KMS-11 (cell line): ENCODE results near the gene BMPR1A.
A peak's percentile ranks its signal among the peaks of the same experiment; 100 is the strongest.

Source experiments
- H2AFZ ChIP-seq: fragments of 200-600 bp; sonication (generic); 2 replicates; pipeline ENCODE4 v1.6.1; 2016; ENCODE audit warnings: antibody characterized with exemption, mixed run types, low read depth
- H3K27ac ChIP-seq: fragments of 200-600 bp; sonication (generic); 2 replicates; pipeline ENCODE4 v1.6.1; 2016; ENCODE audit warnings: mild to moderate bottlenecking, mixed run types
- H3K27me3 ChIP-seq: fragments of 200-600 bp; sonication (generic); 2 replicates; pipeline ENCODE4 v1.6.1; 2017; ENCODE audit warnings: mild to moderate bottlenecking, low read depth, mixed run types, moderate library complexity; ENCODE audit not compliant: insufficient read depth
- H3K36me3 ChIP-seq: fragments of 200-600 bp; sonication (generic); 2 replicates; pipeline ENCODE4 v1.6.1; 2017; ENCODE audit warnings: mild to moderate bottlenecking, mixed run types; ENCODE audit not compliant: insufficient read depth
- H3K4me1 ChIP-seq: fragments of 200-600 bp; sonication (generic); 2 replicates; pipeline ENCODE4 v1.6.1; 2016; ENCODE audit warnings: mild to moderate bottlenecking, low read depth, mixed run types; ENCODE audit not compliant: poor library complexity, severe bottlenecking
- H3K4me2 ChIP-seq: fragments of 200-600 bp; sonication (generic); 2 replicates; pipeline ENCODE4 v1.7.0; 2016; ENCODE audit warnings: mild to moderate bottlenecking, mixed run types
- H3K4me3 ChIP-seq: fragments of 200-600 bp; sonication (generic); IDR thresholded peaks from 2 replicates; pipeline ENCODE4 v1.6.1; 2017; ENCODE audit warnings: low read depth, low read length, mixed read lengths; ENCODE audit not compliant: insufficient read depth
- H3K79me2 ChIP-seq: fragments of 200-600 bp; sonication (generic); 2 replicates; pipeline ENCODE4 v1.6.1; 2016; ENCODE audit warnings: low read depth, mixed run types; ENCODE audit not compliant: insufficient read depth
- H3K9ac ChIP-seq: fragments of 200-600 bp; sonication (generic); 2 replicates; pipeline ENCODE4 v1.6.1; 2016; ENCODE audit warnings: mild to moderate bottlenecking, mixed run types
- H4K20me1 ChIP-seq: fragments of 200-600 bp; sonication (generic); 2 replicates; pipeline ENCODE4 v1.6.1; 2016; ENCODE audit warnings: mild to moderate bottlenecking, mixed run types; ENCODE audit not compliant: insufficient read depth
- CTCF ChIP-seq: fragments of 200-600 bp; sonication (generic); conservative IDR thresholded peaks from 2 replicates; pipeline ENCODE4 v1.6.1; 2017; ENCODE audit warnings: low read depth, mild to moderate bottlenecking, antibody characterized with exemption, low read length, moderate library complexity, mixed read lengths

Gene BMPR1A

GRCh38 chr10:86712317-86712707 is 44.1 kb upstream of the BMPR1A start:
- H3K79me2 ChIP-seq, result no peaks in the 10 kb centered on the region
- H3K4me3 ChIP-seq, result no peak overlapping the region
- no peaks in the 10 kb centered on the region for H4K20me1 ChIP-seq
- no peak for TF ChIP-seq CTCF
- peak overlapping the region; percentile 71; the same call in 1 of the 2 replicates for H3K9ac ChIP-seq
- H3K4me2 ChIP-seq, result peak overlapping the region; percentile 79
- H3K27me3 ChIP-seq, result no peaks in the 10 kb centered on the region
- peak overlapping the region; percentile 100 for H2AFZ ChIP-seq
- peak overlapping the region; percentile 53 for H3K27ac ChIP-seq
- H3K36me3 ChIP-seq, result no peaks in the 10 kb centered on the region
- peaks cover 14% of the 10 kb centered on the region for H3K4me1 ChIP-seq

GRCh38 chr10:86715156-86715795 is 41.1 kb upstream of the BMPR1A start:
- no peaks in the 10 kb centered on the region for H3K79me2 ChIP-seq
- H3K4me2 ChIP-seq, result no peak overlapping the region
- H4K20me1 ChIP-seq, result no peaks in the 10 kb centered on the region
- no peak for TF ChIP-seq CTCF
- no peaks in the 10 kb centered on the region for H3K36me3 ChIP-seq
- no peaks in the 10 kb centered on the region for H3K27me3 ChIP-seq
- H3K9ac ChIP-seq, result no peak overlapping the region
- peaks cover 14% of the 10 kb centered on the region for H3K4me1 ChIP-seq
- no peak overlapping the region for H3K4me3 ChIP-seq
- no peak overlapping the region for H2AFZ ChIP-seq
- no peak overlapping the region for H3K27ac ChIP-seq

GRCh38 chr10:86715836-86716235 is 40.6 kb upstream of the BMPR1A start:
- Histone ChIP-seq H4K20me1 (no peaks in the 10 kb centered on the region), H2AFZ (no peak overlapping the region), H3K79me2 (no peaks in the 10 kb centered on the region), H3K4me3 (no peak overlapping the region), H3K9ac (no peak overlapping the region), H3K4me2 (no peak overlapping the region), H3K27me3 (no peaks in the 10 kb centered on the region), H3K27ac (no peak overlapping the region), H3K4me1 (peaks cover 10% of the 10 kb centered on the region), H3K36me3 (no peaks in the 10 kb centered on the region)
- TF ChIP-seq CTCF, result no peak

DNA sequence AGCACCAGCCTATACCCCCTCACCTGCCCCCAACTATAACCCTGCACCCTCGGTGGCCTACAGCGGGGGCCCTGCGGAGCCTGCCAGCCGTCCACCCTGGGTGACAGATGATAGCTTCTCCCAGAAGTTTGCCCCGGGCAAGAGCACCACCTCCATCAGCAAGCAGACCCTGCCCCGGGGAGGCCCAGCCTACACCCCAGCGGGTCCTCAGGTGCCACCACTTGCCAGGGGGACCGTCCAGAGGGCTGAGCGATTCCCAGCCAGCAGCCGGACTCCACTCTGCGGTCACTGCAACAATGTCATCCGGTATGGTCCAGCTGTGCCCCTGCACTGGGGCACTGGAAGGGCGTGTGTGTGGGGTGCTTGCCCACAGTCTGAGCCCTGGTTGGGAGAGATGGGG is 40.0 kb upstream of the BMPR1A start:
- H3K36me3 ChIP-seq, result no peaks in the 10 kb centered on the region
- no peak overlapping the region for H3K4me3 ChIP-seq
- H3K4me1 ChIP-seq, result peaks cover 9% of the 10 kb centered on the region
- H3K27me3 ChIP-seq, result no peaks in the 10 kb centered on the region
- no peak overlapping the region for H3K4me2 ChIP-seq
- no peak for TF ChIP-seq CTCF
- H2AFZ ChIP-seq, result no peak overlapping the region
- H3K9ac ChIP-seq, result no peak overlapping the region
- no peaks in the 10 kb centered on the region for H4K20me1 ChIP-seq
- no peaks in the 10 kb centered on the region for H3K79me2 ChIP-seq
- no peak overlapping the region for H3K27ac ChIP-seq
